ELR (cell line): ENCODE results near the gene TRIM54.

Experiments used
- DNase-seq: peaks from one replicate; pipeline ENCODE4 v3.0.0-alpha.2; 2015; ENCODE audit warnings: low read depth

The TRIM54 gene

DNA sequence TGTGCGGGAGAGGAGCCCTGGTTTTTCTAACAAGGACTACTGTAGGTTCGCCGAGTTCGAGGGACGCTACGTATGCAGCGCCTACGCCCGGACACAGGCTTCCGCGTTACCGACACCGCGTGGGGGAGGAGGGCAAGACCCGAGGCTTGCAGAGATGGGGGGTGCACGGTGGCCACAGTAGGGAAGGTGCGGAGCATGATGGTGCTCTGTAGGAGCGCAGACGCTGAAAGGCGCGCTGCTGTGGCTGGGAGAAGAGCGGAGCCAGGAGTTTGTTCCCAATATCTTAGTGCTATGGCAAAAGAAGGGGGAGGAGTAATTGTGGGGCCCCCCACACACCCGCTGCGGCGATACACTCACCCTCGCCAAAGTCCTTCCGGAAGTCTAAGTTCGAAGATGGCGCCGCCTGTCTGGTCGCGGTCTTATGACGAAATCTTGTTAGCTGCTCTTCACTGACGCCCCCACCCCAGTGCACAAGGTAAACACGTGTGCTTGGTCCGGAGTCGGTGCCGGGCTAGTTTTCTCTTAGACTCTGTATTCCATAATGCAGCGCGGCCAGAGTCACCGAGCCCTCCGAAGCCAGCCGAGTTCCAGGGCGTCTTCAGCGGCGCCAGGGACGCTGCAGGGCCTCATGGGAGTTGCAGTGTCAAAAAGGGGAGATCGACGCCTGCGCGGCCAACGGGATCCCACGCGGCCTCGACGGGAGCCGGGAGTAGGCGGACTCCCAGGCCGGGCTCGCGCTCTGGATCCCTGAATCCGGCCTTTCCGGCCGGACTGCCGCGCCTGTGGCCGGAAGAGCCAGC is 74.4 kb downstream of the TRIM54 start, which contains the start of gene GTF3C2:
Gene GTF3C2, minus strand, starts transcription at position 383 of the 800 bp plus-strand sequence. CDS start 13,210 bp downstream, outside the sequence.
- DNase-seq = peak; percentile 98
